Activated naive CD8-positive, alpha-beta T cell (primary cell): ENCODE data around the gene AGK.

Experiments
- H3K27ac Mint-ChIP-seq: one replicate; pipeline ENCODE4 v1.8.0; 2021; ENCODE audit warnings: mixed read lengths
- H3K27me3 Mint-ChIP-seq: one replicate; pipeline ENCODE4 v1.8.0; 2021; ENCODE audit warnings: mixed read lengths
- H3K36me3 Mint-ChIP-seq: one replicate; pipeline ENCODE4 v1.8.0; 2021; ENCODE audit warnings: mixed read lengths
- H3K4me1 Mint-ChIP-seq: one replicate; pipeline ENCODE4 v1.8.0; 2021; ENCODE audit warnings: low read depth, mixed read lengths
- H3K4me3 Mint-ChIP-seq: one replicate; pipeline ENCODE4 v1.8.0; 2021; ENCODE audit warnings: mild to moderate bottlenecking, mixed read lengths
- H3K9me3 Mint-ChIP-seq: one replicate; pipeline ENCODE4 v1.8.0; 2021; ENCODE audit warnings: low read depth, mixed read lengths

Gene AGK

DNA sequence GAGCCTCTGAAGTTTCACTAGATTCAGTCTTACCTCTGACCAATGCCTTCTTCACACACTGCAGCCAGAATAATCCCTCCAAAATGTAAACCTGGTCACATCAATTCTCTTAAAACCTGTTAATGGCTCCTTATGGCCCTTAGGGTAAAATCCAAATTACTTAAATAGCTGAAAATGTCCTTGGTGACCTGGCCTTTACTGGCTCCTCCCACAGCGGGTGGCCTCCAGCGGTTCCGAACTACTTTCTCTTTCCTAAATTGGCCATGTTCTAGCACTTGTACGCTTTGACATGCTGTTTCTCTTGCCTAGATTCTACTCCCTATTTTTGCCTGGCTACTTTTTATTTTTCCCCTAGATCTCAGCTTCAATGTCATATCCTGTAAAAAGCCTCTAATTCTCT, 36.1 kb downstream of the AGK start:
- H3K9me3 Mint-ChIP-seq = no peaks in the 10 kb centered on the region
- H3K4me3 Mint-ChIP-seq = peak overlapping the region; percentile 36
- peaks cover 48% of the 10 kb centered on the region for H3K4me1 Mint-ChIP-seq
- H3K27ac Mint-ChIP-seq = peak overlapping the region; percentile 94
- peaks cover 39% of the 10 kb centered on the region for H3K36me3 Mint-ChIP-seq
- no peaks in the 10 kb centered on the region for H3K27me3 Mint-ChIP-seq

DNA sequence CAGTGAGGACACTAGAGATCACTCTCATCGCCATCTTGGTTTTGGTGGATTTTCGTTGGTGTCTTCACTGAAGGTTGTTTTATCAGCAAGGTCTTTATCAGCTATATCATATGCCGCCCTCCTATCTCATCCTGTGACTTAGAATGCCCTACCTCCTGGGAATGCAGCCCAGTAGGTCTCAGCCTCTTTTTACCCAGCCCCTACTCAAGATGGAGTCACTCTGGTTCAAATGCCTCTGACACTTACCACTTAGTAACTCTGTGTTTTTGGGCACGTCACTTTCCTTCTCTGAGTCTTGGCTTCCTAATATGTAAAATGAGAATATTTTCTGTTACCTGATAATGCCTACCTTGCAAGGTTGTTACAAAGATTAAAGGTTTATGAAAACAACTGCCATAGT, 37.7 kb downstream of the AGK start:
- Mint-ChIP-seq H3K4me3 (no peak overlapping the region), H3K27ac (no peak overlapping the region), H3K36me3 (peaks cover 37% of the 10 kb centered on the region), H3K9me3 (no peaks in the 10 kb centered on the region), H3K27me3 (no peaks in the 10 kb centered on the region), H3K4me1 (peaks cover 43% of the 10 kb centered on the region)

DNA sequence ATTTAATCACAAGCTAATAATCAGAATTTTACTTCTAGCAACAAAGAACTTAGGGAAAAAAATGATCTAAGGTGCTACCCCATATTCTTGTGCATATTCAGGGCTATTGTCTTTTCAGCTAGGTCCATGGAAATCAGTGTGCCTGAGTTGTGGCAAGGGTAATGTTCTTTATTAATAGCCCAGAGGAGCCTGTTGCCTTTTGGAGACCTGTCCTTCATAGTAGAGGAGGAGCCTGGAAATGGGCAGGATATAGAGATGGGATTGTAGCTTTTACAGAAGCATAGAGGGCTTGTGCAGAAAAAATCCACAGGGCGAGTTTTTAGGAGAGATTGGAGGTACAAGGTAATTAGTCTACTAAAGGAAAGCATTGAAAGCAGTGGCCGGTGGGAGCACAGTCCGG, 38.9 kb downstream of the AGK start:
- Mint-ChIP-seq H3K27me3 (no peaks in the 10 kb centered on the region), H3K36me3 (peaks cover 31% of the 10 kb centered on the region), H3K4me3 (no peak overlapping the region), H3K27ac (no peak overlapping the region), H3K9me3 (no peaks in the 10 kb centered on the region), H3K4me1 (peaks cover 32% of the 10 kb centered on the region)

DNA sequence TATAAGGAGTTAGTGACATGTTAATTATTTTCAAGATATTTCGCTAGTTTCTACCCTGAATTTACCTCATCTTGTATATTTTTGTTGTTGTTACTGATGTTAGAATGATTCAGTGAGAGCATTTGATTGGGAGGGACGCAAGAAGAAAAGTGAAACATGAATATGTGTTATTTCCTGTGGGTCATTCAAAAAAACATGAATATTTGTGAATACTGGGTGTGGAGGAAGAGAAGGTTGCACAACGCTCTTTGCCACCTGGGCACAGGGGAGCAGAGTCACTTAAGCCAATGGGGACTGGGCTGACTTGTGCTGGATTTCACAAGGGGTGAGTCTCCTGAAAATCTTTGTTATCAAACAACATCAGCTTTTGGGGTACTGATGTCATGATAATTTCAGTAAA, 39.5 kb downstream of the AGK start:
- Mint-ChIP-seq H3K4me3 (no peak overlapping the region), H3K4me1 (peaks cover 26% of the 10 kb centered on the region), H3K27ac (no peak overlapping the region)

GRCh38 chr7:141593134-141593533, 41.9 kb downstream of the AGK start:
- peaks cover 5% of the 10 kb centered on the region for H3K4me1 Mint-ChIP-seq
- H3K4me3 Mint-ChIP-seq = no peak overlapping the region
- no peaks in the 10 kb centered on the region for H3K27me3 Mint-ChIP-seq
- H3K27ac Mint-ChIP-seq = peak overlapping the region; percentile 50
- no peaks in the 10 kb centered on the region for H3K9me3 Mint-ChIP-seq
- peaks cover 27% of the 10 kb centered on the region for H3K36me3 Mint-ChIP-seq

More for the DNA sequence above, 39.5 kb downstream of the AGK start:
- Mint-ChIP-seq H3K9me3 (no peaks in the 10 kb centered on the region), H3K27me3 (no peaks in the 10 kb centered on the region), H3K36me3 (peaks cover 33% of the 10 kb centered on the region)

GRCh38 chr7:141597966-141598365, 46.8 kb downstream of the AGK start:
- Mint-ChIP-seq H3K9me3 (no peaks in the 10 kb centered on the region), H3K4me1 (peaks cover 2% of the 10 kb centered on the region), H3K27me3 (no peaks in the 10 kb centered on the region), H3K4me3 (no peak overlapping the region), H3K36me3 (peaks cover 23% of the 10 kb centered on the region), H3K27ac (no peak overlapping the region)

- Mint-ChIP-seq H3K27me3 (no peaks in the 10 kb centered on the region), H3K36me3 (peaks cover 22% of the 10 kb centered on the region), H3K27ac (no peak overlapping the region), H3K4me1 (no peaks in the 10 kb centered on the region), H3K4me3 (no peak overlapping the region), H3K9me3 (no peaks in the 10 kb centered on the region)
Observed at GRCh38 chr7:141598408-141598807, 47.2 kb downstream of the AGK start.

DNA sequence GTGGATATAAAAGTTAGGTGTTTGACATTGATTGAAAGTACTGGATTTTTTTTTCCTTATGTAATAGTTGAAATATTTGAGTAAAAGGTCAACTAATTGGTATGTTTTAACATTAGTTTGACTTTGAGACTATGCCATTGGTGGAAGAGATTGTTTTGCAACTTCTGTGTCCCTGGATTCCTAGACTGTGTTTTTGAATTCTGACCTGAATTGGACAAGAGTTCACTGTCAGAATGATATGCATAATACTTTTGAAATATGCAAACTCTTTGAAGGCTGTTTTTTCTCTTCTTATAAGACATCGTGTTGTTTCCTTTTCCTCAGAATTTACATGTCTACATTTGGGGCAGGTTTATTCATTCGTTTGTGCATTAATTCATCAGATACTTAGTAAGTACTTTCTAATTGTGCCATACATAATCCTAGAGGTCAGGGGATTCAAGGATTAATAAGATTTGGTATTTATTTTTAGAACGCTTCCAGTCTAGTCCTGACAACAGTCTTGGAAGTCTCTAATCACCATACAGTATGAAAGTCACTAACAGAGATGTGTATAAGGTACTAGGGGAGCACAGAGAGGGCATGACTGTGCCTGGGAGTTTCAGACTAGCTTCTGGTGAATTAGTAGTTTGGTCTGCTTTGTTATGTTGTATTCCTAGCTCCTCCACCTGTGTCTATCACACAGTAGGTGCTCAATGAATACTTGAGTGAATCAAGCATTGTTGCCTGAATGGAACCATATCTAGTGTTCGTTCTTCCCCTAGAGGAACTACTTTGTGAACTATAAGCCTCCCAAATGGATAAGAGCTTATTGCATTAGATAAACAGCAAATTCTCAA, 49.2 kb downstream of the AGK start:
- Mint-ChIP-seq H3K9me3 (no peaks in the 10 kb centered on the region), H3K36me3 (peaks cover 17% of the 10 kb centered on the region), H3K27me3 (no peaks in the 10 kb centered on the region), H3K27ac (peak overlapping the region; percentile 54), H3K4me3 (no peak overlapping the region), H3K4me1 (no peaks in the 10 kb centered on the region)

GRCh38 chr7:141609576-141609975, 58.4 kb downstream of the AGK start:
- peaks cover 27% of the 10 kb centered on the region for H3K36me3 Mint-ChIP-seq
- H3K27me3 Mint-ChIP-seq = no peaks in the 10 kb centered on the region
- H3K4me3 Mint-ChIP-seq = no peak overlapping the region
- H3K9me3 Mint-ChIP-seq = no peaks in the 10 kb centered on the region
- no peak overlapping the region for H3K27ac Mint-ChIP-seq
- H3K4me1 Mint-ChIP-seq = no peaks in the 10 kb centered on the region

GRCh38 chr7:141610671-141611070, 59.5 kb downstream of the AGK start:
- H3K4me3 Mint-ChIP-seq = no peak overlapping the region
- H3K27me3 Mint-ChIP-seq = no peaks in the 10 kb centered on the region
- H3K36me3 Mint-ChIP-seq = peaks cover 33% of the 10 kb centered on the region
- H3K9me3 Mint-ChIP-seq = no peaks in the 10 kb centered on the region
- no peaks in the 10 kb centered on the region for H3K4me1 Mint-ChIP-seq
- no peak overlapping the region for H3K27ac Mint-ChIP-seq

DNA sequence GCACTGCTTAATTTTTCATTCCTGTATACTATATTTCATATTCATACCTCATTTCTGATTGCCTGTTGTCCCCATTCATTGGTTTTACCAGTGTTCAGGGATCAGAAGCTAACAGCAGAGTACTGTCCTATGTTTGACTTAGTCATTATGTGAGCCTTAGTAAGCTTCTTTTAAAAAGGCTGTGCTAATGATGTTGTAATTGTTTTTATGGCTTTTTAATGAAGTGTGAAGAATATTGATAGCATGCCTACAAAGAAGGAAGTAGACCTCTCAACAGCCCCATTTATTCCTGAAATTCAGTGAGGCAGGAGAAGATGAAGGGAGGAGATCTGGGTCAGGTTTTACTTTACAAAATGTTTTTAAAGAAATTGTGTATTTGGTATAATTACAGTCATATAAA, 61.7 kb downstream of the AGK start:
- Mint-ChIP-seq H3K27ac (no peak overlapping the region), H3K36me3 (peaks cover 38% of the 10 kb centered on the region), H3K27me3 (no peaks in the 10 kb centered on the region), H3K9me3 (no peaks in the 10 kb centered on the region), H3K4me3 (no peak overlapping the region), H3K4me1 (no peaks in the 10 kb centered on the region)

GRCh38 chr7:141617280-141617679, 66.1 kb downstream of the AGK start:
- Mint-ChIP-seq H3K36me3 (peaks cover 28% of the 10 kb centered on the region), H3K27ac (no peak overlapping the region), H3K27me3 (no peaks in the 10 kb centered on the region), H3K4me3 (no peak overlapping the region), H3K9me3 (no peaks in the 10 kb centered on the region), H3K4me1 (no peaks in the 10 kb centered on the region)

DNA sequence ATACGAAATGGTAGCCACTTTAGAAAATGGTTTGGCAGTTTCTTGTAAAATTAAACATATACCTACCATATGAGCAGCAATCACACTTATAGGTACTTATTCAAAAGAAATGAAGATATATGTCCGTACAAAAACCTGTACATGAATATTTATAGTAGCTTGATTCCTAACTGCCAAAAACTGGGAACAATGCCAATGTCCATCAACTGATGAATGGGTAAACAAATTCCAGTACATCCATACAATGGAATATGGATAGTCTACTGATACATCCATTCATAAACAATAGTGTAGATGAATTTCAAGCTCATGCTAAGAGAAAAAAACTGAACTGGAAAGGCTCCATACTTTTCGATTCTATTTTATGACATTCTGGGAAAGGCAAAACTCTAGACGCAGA, 68.5 kb downstream of the AGK start:
- H3K36me3 Mint-ChIP-seq = peaks cover 41% of the 10 kb centered on the region

GRCh38 chr7:141624763-141625162, 73.6 kb downstream of the AGK start:
- Mint-ChIP-seq H3K27ac (no peak overlapping the region), H3K36me3 (peaks cover 34% of the 10 kb centered on the region), H3K4me1 (no peaks in the 10 kb centered on the region), H3K27me3 (no peaks in the 10 kb centered on the region), H3K9me3 (no peaks in the 10 kb centered on the region), H3K4me3 (no peak overlapping the region)

More for the DNA sequence above, 68.5 kb downstream of the AGK start:
- Mint-ChIP-seq H3K27me3 (no peaks in the 10 kb centered on the region), H3K9me3 (no peaks in the 10 kb centered on the region), H3K4me1 (no peaks in the 10 kb centered on the region), H3K4me3 (no peak overlapping the region), H3K27ac (no peak overlapping the region)

GRCh38 chr7:141630621-141631020, 79.4 kb downstream of the AGK start:
- H3K9me3 Mint-ChIP-seq = no peaks in the 10 kb centered on the region
- no peak overlapping the region for H3K27ac Mint-ChIP-seq
- H3K36me3 Mint-ChIP-seq = peaks cover 20% of the 10 kb centered on the region
- no peaks in the 10 kb centered on the region for H3K27me3 Mint-ChIP-seq
- H3K4me3 Mint-ChIP-seq = no peak overlapping the region
- H3K4me1 Mint-ChIP-seq = no peaks in the 10 kb centered on the region

GRCh38 chr7:141631525-141631924, 80.3 kb downstream of the AGK start:
- peaks cover 20% of the 10 kb centered on the region for H3K36me3 Mint-ChIP-seq
- no peak overlapping the region for H3K4me3 Mint-ChIP-seq
- H3K9me3 Mint-ChIP-seq = no peaks in the 10 kb centered on the region
- no peaks in the 10 kb centered on the region for H3K4me1 Mint-ChIP-seq
- no peaks in the 10 kb centered on the region for H3K27me3 Mint-ChIP-seq
- H3K27ac Mint-ChIP-seq = no peak overlapping the region
